ENCODE measurements around the gene TST.

TST gene

DNA sequence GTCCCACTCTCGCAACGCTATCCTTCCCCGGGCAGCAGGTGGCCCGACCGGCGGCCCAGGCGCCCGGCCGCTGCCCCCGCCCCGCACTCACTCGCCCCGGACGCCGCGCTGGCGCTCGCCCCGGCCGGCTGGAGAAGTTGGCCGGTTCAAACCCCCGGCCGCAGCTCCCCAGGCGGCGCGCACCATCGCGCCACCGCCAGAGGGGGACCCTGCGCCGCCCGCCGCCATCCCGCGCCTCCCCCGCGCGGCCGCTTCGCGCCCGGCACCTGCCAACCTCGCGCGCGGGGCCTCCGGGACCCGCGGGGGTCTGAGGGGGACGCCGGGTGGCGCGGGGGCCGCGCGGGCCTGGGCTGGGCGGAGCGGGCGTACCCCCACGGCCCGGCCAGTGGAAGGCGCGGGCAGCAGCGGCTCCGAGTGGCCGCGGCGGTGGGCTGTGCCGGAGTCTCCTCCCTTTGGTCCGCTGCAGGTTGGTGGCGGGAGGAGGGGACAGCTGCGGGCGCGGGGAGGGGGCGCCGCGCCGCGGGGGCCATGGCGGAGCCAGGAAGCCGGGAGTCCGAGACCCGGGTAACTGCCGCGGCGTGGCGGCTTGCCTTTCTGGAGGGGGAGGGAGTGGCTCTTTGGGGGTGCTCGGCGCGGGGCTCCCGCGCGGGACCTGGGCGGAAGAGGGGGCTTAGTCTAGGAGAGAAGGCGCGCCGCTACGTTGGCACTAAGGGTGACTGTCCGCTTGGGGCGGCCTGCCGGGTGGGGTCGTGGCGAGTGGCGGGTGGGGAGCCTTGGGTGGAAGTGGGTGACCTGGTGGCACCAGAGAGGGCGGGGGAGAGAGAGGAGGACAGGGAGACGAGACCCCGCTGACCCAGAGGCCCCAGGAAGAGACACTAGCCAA, at the start of gene TST, which contains the start of gene MPST:
TST (minus strand) TSS at position 139 of the 883 bp plus-strand sequence. CDS start 715 bp downstream, outside the sequence.
MPST (plus strand) TSS at position 434 of the 883 bp plus-strand sequence; CDS start at position 529, 95 bp downstream.
- no peak for FAIRE-seq

DNA sequence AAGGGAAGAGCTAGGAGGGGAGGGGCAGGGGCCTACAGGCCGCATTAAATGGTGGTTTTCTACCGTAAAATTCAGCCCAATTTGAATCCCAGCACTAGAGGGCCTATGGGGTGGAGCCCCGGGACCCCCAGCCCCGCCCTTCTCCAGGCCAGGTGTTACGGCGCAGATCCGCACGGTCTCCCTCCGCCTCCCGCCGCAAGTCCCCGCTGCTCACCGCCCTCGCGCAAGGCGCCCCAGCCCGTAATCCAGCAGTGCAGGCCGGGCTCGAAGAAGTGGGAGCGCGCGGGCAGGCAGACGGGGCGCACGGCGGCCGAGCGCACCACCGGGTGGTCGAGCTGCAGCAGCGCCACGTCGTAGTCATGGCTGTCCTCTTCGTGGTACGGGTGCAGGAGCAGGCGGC, 49.6 kb upstream of the TST start:
- no peak for FAIRE-seq

DNA sequence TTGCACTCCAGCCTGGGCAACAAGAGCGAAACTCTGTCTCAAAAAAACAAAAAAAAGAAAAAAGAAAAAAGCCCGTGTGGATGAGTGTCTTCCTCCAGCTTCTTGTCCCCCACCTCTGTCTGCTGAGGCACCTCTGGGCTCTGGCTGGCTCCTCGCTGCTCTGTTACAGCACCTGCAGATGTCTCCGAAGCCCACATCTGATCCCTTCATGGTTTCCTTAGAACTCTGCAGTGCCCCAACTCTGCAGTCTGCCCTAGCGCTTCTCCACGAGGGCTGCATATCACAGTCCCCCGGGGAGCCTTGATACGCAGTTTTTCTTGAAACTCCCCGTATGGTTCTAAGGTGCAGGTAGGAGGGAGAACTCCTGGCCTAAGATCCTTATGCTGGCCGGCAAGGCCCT, 48.2 kb upstream of the TST start:
- FAIRE-seq = no peak

DNA sequence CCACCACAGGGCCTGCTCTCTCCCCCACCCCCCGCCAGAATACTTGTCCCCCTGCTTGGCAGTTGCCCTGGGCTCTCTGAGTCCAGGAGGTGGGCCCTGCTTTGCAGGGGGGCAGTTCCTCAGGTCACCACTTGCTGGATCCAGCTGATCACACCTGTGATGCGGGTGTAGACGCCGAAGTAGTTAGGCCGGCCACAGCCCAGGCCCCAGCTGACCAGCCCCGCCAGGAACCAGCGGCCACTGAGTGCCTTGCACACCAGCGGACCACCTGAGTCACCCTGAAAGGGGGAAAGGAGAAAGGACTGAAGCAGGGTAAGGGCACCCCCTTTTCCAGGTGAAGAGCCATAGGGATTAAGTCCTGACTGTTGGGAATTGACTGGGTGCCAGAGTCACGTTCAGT, 46.7 kb upstream of the TST start:
- no peak for FAIRE-seq

DNA sequence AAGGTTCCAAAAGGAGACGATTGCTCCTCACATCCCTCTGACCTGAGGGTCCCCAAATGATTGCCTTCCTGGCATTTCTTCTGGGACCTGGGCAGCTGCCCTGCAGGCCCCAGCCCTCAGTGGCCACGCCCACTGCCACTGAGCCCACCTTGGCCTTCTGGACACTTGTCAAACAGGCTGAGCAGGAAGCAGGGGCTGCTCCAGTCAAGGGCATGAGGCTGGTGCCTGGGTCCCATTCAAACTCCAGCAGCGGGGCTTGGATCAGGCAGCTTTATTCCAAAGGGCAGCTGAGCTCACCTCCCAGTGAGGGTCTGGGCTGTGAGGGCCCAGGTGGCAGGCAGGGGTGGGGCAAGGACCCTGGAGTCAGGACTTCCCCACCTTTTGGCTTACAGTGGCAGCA, 45.9 kb upstream of the TST start:
- no peak for FAIRE-seq

DNA sequence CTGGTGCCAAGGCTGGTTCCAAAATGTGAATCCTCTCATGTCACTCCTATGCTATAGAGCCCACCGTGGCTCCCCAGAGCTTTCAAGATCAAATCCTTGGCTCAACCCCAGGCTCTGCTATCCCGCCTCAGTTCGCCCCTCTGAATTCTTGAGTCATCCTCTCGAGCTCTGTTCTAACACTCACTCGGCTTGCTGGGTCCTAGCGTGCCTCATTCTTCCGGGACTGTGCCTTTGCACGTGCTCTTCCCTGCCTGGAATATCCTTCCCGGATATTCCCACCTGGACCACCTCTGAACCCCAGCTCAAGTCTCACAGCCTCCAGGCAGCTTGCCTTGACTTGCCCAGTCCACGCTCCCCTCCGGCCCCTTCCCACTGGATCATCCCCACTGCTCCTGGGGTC, 45.3 kb upstream of the TST start:
- no peak for FAIRE-seq

DNA sequence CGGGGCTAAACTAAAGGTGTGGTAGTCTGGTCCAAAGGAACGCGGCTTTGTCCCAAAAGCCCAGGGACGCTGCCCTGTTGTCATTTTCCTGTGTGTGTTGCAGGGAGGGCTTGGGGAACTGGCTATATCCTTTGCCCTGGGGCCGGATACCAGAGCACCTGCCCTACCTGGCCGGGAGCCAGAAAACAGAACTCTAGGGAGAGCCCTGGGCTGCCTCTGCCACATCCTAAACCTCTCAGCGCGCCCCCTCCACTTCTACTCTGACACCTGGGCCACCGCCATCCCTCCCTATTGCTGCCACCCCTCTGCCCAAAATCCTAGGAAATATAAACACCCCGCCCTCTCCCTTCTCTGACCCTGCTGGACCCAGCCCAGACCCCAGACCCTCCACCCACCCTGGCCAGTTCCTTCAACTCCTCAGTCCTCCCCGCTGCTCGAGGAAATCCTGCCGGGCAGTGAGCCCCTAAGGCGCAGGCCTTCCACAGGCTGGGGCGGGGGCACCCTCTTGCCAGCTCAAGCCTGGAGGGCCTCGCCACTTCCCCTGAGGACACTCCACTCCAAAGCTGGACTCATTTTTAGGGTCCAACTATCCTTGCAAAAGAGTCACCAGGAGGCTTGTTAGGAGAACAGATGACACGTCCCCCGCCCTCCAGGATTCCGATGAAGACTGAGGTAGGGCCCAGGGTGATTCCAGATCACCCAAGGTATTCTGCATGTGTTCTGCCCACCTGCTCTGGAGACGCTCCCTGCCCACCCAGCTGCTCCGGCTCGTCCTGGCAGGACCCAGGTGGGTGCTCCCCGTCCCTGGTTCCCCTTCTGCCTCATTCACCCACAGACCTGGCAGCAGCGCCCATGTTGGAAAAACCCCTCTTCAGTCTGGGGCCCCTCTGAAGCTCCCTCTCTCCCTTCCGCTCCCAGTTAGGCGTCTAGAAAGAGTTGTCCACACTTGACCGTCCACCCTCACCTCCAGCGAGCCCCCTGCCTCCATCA, 44.5 kb upstream of the TST start:
- FAIRE-seq = no peak

DNA sequence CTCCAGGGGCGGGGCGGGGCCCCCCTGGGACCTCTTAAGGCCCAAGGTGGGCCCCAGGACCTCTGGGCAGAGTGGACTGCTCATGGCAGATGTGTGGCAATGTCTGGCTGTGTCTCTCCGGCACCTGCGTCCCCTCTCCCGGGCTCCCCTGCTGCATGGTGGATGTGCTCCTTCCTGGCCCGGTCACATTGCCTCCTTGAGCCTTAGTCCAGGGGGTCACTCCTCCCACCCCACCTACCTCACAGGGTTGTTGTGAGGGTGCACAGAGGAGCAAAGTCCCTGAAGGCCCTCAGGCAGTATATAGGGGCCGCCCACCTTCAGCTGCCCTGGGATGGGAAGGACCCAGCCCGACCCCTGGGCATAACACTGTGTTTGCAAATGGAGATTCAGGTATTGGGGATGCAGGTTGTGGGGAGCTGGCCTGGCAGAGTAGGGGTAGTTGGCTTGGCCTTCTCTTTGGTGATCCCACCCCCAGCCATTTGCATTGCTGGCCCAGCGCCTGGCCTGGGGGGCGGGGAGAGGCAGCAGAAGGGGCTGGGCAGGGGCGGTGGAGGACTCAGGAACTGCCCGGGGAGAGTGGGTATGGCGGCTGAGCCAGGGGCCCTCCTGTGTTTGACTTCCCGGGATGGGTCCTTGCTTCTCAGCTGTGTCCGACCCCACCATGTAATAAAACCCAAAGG, 43.6 kb upstream of the TST start:
- FAIRE-seq = no peak

DNA sequence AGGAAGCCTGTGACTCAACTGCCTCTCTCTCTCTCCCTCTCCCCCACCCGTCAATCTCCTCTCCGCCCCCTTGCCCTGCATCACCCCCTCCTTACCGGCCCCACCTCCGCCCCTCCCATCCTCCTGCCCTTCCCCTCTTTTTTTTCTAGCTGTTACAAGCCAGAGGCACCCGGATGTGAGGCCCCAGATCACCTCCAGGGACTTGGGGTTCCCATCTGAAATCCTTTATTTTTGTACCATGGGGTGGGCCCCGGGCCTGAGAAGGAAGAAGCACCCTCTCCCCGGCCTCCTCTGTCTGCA, 43.1 kb upstream of the TST start:
- FAIRE-seq = no peak

DNA sequence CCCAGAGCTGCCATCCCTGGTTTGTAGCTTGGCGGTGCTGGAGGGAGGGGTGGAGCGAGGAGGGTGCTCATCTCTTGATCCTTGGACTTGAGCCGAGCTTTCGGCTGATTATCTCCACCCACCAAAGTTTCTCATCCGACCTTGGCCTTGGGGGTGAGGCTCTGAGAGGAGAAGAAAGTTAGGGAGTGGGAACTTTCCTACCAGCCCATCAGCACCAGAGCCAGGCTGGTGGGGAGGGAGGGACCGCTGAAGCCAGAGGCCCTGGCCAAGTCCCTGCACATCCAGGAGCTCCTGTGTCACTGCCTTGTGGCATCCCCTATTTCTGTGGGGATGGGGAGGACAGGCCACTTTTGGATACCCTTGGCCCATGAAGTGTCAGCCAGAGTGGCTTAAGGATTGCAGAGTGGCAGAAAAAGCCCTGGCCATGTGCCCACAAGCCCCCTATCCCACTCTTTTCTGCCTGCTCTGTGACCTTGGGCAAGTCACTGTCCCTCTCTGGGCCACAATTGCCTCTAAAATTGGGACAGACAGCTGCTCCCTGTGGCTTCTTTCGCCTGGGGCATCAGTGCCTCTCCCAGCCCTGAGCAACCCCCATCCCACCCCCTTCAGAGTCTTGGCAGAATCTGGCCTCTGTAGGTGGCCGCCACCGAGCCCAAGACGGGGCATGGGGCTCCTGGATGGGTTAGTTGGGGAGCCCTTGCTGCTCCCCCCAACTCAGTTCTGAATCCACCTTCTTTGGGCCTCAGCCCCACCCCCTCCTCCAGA, 42.5 kb upstream of the TST start:
- FAIRE-seq = no peak

DNA sequence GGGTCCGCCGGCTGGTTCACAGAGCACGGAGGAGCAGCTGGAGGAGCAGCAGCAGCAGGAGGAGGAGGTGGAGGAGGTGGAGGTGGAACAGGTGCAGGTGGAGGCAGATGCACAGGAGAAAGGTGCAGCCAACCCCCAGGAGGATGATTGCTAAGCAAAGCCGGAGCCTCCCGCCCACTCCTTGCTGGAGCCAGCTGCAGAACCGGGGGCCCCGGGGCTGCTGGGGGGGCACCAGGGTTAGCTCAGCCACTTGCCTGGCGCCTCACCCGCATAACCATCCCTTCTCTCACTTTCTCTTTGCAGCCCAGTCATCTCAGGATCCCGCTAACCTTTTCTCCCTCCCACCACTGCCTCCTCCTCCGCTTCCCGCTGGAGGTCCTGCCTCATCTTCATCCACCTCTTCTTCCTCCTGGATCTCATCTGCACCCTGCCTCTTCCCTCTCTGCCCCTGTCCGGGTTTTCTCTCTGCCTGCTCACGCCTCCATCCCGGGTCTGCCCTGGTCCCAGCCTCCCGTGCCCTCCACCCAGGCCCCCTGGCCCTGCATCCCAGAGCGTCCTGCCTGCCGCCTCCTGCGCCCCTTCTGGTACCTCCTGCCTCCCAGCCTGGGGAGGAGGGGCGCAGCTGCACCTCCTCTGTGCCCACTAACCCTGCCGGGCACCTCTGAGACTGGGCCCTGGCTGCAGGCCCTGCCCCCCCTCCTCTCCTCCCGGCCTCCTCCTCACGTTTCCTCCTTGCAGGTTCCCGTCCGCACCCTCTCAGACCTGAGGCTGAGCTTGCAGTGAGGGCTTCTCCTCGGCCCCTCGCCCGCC, 41.8 kb upstream of the TST start:
- FAIRE-seq = no peak

DNA sequence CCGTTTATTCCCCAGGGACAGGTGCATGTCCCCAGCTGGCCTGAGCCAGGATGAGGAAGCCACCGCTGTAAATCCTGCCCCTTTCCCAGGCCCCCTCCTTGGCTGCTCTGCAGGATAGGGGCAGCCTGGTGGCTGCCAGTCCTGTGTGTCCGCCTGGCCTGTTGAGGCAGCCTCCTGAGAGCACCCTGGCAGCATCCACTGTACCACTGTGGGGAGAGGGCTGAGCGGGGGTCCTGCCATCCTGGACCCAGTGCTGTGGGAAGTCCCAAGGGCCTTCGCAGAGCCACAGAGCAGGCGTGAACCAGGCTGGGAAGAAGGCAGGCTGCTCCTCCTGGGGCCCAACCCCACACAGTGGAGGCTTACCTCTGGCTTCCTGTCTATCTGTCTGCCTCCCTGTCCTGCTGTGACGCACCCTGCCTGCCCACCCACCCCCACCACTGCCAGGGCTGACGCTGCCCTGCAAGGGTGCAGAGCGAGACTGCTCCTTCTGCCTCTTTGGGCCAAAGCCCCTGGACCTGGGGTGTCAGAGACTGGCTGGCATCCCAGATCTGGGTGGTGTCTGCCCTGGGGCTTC, 40.7 kb upstream of the TST start:
- FAIRE-seq = no peak

DNA sequence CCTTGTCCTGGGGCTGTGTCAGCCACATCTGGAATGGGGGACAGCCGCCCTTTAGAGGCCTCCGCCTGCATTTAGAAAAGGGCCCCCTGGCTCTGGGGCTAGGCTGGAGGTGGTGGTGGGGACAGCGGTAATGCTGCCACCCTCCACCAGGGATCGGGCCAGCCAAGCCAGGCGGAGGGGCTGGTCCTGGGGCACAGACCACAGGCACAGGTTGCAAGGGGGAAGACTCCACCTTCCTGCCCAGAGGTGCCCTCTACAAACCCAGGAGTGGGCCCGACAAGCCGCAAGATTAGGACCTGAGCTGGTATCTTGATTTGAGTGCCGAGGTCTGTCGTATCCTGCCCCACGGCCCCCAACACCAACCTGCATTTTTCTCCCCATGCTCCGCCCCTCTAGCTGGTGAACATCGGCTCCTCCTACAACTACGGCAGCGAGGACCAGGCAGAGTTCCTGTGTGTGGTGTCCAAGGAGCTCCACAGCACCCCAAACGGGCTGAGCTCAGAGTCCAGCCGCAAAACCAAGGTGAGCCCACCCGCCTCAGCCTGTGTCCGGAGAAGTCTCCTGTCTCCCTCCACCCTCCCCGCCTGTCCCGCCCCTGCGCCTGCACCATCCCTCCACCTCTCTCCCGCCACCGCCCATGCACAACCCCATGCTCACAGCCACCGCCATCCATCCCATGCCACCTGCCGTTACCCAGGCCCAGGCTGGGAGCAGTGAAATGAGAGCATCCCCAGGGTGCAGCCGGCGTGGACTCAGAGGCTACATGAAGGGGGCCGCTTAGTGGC, 39.9 kb upstream of the TST start:
- FAIRE-seq = no peak

DNA sequence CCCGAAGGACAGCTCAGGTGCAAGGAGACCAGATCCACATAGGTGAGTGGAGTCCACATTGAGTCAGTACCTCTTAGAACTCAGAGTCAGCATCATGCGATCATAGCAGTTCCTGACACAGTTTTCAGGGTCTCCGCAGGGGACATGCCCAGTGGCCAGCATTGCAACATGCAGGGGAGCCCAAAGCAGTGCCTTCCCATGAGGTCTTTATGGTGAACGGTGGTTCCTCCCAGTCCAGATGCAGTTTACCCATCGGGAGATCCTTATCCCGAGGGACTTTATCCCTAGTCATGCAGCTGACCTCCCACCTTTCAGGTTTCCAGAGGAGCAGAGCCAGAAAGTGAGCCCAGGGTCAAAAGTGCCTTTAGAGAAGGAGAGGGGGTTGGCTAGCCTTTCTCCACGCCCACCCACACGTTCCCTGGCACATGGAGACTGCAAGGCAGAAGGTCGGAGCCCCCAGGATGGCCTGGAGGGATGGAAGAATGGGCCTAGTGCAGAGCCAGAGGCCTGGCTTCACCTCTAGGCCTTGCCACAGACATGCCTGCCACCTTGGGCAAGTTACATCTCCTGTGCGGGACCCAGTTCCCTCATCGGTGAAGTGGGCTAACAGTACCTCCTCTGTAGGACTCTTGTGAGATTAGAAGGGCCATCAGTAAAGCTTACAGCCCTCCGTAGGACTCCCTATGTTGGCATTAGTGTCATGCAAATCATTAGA, 38.7 kb upstream of the TST start:
- FAIRE-seq = no peak

DNA sequence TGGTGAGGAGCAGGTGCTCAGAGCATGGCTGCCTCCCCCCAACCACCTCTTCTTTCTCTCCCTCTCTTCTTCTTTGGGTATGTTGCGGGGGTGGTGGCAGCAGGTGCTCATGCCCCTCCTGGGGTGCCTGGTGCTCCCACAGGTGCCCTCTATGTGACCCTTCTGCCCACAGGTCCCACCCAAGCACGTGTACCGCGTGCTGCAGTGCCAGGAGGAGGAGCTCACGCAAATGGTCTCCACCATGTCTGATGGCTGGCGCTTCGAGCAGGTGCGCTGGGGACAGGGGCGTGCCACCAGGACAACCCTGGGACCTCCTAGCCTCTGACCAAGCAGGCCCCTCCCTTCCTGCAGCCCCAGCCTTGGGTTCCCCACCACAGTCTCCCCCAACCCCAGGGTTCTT, 38.0 kb upstream of the TST start:
- FAIRE-seq = no peak

DNA sequence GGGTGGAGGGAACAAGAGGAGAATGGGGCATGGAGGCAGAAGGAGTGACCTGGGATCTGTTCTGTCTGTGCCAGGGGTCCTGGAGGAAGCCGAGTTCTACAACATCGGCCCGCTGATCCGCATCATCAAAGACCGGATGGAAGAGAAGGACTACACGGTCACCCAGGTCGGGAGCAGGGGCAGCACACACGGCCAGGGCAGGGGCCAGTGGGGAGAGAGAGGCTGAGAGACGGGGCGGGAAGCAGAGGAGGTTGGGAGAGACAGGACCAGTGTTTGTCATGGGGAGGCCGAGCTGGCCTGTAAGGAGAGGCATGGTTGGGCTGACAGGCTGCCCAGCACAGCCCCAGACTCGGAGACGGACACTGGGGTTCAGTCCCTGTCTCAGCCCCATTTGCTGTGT, 37.0 kb upstream of the TST start:
- no peak for FAIRE-seq

DNA sequence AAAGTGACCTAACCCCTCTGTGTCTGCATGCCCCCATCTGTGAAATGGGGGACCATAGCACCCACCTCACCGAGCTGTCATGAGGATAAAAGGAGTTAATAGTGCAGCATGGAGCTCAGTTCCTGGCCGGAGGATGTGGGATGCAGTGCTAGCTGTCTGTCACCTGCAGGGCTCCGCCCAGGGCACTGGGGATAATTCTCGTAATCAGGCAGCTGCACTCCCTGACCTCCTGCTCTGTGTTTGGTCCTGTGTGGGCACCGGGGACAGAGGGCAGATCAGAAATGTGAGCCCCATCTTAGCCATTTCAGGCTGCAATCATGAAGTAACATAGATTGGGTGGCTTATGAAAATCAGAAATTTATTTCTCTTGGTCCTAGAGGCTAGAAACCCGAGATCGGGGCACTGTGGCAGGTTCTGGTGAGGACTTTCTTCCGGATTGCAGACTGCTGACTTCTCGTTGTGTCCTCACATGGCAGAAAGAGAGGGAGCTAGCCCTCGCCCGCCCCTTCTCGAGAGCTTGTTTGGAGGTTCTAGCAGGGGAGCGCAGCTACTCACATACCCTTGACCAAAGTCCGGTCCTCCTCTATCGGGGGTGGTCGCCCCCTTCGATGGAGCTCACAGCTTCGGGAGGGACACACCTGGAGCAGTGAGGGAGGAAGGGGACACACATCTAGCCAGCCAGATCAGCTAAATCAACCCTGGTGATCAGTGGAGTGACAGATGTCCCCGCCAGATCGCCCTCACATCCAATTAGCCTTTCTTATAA, 35.5 kb upstream of the TST start:
- FAIRE-seq = no peak

DNA sequence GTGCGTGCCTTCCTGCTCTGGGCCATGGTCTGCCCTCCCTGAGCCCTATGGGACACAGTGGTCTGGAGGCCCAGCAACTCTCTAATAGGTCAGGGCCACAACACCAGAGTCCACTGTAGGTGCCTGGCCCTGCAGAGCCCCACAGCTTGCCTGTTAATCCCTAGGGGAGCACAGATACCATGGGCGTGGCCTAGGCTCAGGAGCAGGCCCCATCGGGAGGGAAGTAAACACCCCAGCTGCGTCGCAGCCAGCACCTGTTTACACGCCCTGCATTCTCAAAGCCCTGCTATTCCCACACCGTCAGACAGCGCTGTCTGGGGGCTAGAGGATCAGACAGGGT, 34.8 kb upstream of the TST start:
- FAIRE-seq = no peak

Measured in G401.6 (cell line).